Spleen (tissue), 11 donors: Measurements from ENCODE around the gene RFX4. TPM values are rescaled to one million over a fixed set of nuclear protein-coding genes. Genes with fewer than 3 reads are reported as not detected.

ENCODE experiments used
- DNase-seq: peaks from one replicate; pipeline ENCODE4 v3.0.0-alpha.2; 2020
- H3K27ac ChIP-seq, 8 donors: fragments of 200-600 bp; sonication (generic) in 7 of 8; 1 replicate in 4 of 8; 2 replicates in 4 of 8; pipeline versions ENCODE4 v1.5.0 to v1.8.0; 2016 to 2021; ENCODE audit warnings: inconsistent platforms in 4 of 8, mild to moderate bottlenecking in 4 of 8, moderate library complexity in 1 of 8
- H3K27me3 ChIP-seq, 7 donors: fragments of 200-600 bp; sonication (generic) in 6 of 7; replicated peaks in 1 of 7; 1 replicate in 4 of 7; 2 replicates in 3 of 7; pipeline versions ENCODE4 v1.5.0 to v1.8.0; 2016 to 2021; ENCODE audit warnings: inconsistent platforms in 3 of 7, mild to moderate bottlenecking in 1 of 7
- H3K36me3 ChIP-seq, 6 donors: fragments of 200-600 bp; sonication (generic) in 5 of 6; 1 replicate in 4 of 6; 2 replicates in 2 of 6; pipeline versions ENCODE4 v1.5.0 to v1.8.0; 2016 to 2021; ENCODE audit warnings: inconsistent platforms in 2 of 6
- H3K4me1 ChIP-seq, 6 donors: fragments of 200-600 bp; sonication (generic) in 5 of 6; 1 replicate in 3 of 6; 2 replicates in 3 of 6; pipeline versions ENCODE4 v1.5.0 to v1.8.0; 2016 to 2021; ENCODE audit warnings: inconsistent platforms in 3 of 6
- H3K4me3 ChIP-seq, 8 donors: fragments of 200-600 bp; sonication (generic) in 7 of 8; 1 replicate in 4 of 8; 2 replicates in 4 of 8; pipeline versions ENCODE4 v1.5.0 to v1.8.0; 2016 to 2021; ENCODE audit warnings: inconsistent platforms in 4 of 8, mild to moderate bottlenecking in 4 of 8, moderate library complexity in 2 of 8
- H3K9me3 ChIP-seq, 8 donors: fragments of 200-600 bp; sonication (generic) in 7 of 8; 1 replicate in 4 of 8; 2 replicates in 4 of 8; pipeline versions ENCODE4 v1.5.0 to v1.8.0; 2016 to 2021; ENCODE audit warnings: inconsistent platforms in 4 of 8
- POLR2A ChIP-seq, 3 donors: fragments of 450-650 bp; IDR thresholded peaks; one replicate each; pipeline ENCODE4 v1.5.1; 2017; ENCODE audit warnings: antibody characterized with exemption in 3 of 3, mild to moderate bottlenecking in 1 of 3
- POLR2AphosphoS5 ChIP-seq, 3 donors: sonication (generic); formaldehyde crosslinking; IDR thresholded peaks; one replicate each; pipeline ENCODE4 v1.5.1; 2017; ENCODE audit warnings: antibody characterized with exemption in 3 of 3
- WGBS, 5 donors: extraction: QIAGEN DNeasy Blood & Tissue Kit in 3 of 5; methylation state at CpG; one replicate each; pipeline versions ENCODE4 v1.1.5 to v1.1.7; 2013 to 2018; 5-methylcytosine and 5-hydroxymethylcytosine counted together
- intact Hi-C: fragments of 100-400 bp; cut with DNase I; formaldehyde crosslinking; loops from one replicate; pipeline ENCODE4 v1.15.0; 2023; ENCODE audit warnings: low total_unique reads
- polyA plus RNA-seq, 3 donors: library from polyadenylated mRNA; stranded (reverse); fragments of 200-250 nt; gene quantifications; one replicate each; pipeline ENCODE4 v1.2.1, GENCODE V29; 2013
- total RNA-seq, 7 donors: library from RNA; depleted of rRNA in 3 of 7; stranded (reverse); fragments of >200 nt in 3 of 7; fragmentation: NEBNext Ultra II Directional in 4 of 7; extraction: Animal tissue kit (Norgen Biotek cat#: 25700) in 4 of 7; gene quantifications; one replicate each; pipeline versions ENCODE4 v1.1.0 to v1.2.1, GENCODE V29; 2016 to 2021
- TF ChIP-seq, protein P1 (sequence below), 11 experiments: fragments of 200-600 bp in 7 of 11; fragments of 450-650 bp in 4 of 11; sonication (generic) in 4 of 11; IDR thresholded peaks in 8 of 11; conservative IDR thresholded peaks in 3 of 11; 1 replicate in 7 of 11; 2 replicates in 4 of 11; pipeline versions ENCODE4 v1.4.0 to v1.8.0; 2016 to 2021; ENCODE audit warnings: antibody characterized with exemption in 11 of 11, inconsistent platforms in 4 of 11, mild to moderate bottlenecking in 1 of 11
- donor health status: healthy with polysubstance abuse.
- donor health status: DM: no; HTN: no; CAD: no; lungs with moderate emphysema.
- donor health status: DM: no; HTN: no; CAD: no.
- donor health status: Bipolar disorder and iron deficiency.
- donor health status: healthy.
- donor health status: DM: no; HTN: no; CAD: no.
- donor health status: DM: yes; HTN: yes; CAD: no.

Gene RFX4
- total and polyA plus RNA-seq, 10 donors = not detected

DNA sequence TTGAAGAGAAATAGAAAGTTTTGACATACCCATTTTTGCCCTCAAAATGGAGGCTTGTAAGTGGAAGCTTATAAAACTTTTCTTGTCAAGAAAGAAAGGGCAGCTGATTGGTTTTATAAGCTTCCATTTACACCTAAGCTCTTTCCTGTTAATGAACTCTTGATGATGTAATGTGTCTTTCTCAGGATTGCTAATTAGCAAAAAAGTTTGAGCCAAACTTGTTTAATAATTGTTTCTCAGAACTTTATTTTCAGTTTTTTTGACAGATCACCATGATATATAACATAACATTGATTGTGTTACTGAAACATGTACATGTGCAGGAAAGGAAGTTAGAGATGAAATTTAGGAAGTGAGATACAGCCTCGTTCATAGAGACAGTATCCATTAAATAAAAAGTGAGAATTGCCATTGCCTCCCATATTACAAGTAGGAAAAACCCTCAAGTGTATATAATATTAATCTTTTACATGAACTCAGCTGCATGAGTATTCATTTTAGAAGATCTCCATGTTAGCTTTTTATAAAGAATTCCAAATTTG lies 218.4 kb downstream of the RFX4 start:
- TF ChIP-seq POLR2A (IDR thresholded peaks at IDR 0.05) (no peak), POLR2AphosphoS5 (IDR thresholded peaks at IDR 0.05) (no peak)
- TF ChIP-seq, protein P1, sequence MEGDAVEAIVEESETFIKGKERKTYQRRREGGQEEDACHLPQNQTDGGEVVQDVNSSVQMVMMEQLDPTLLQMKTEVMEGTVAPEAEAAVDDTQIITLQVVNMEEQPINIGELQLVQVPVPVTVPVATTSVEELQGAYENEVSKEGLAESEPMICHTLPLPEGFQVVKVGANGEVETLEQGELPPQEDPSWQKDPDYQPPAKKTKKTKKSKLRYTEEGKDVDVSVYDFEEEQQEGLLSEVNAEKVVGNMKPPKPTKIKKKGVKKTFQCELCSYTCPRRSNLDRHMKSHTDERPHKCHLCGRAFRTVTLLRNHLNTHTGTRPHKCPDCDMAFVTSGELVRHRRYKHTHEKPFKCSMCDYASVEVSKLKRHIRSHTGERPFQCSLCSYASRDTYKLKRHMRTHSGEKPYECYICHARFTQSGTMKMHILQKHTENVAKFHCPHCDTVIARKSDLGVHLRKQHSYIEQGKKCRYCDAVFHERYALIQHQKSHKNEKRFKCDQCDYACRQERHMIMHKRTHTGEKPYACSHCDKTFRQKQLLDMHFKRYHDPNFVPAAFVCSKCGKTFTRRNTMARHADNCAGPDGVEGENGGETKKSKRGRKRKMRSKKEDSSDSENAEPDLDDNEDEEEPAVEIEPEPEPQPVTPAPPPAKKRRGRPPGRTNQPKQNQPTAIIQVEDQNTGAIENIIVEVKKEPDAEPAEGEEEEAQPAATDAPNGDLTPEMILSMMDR (IDR thresholded peaks at IDR 0.05 in 8 of 11, conservative IDR thresholded peaks at IDR 0.05 in 3 of 11) = no peak
- H3K27me3 ChIP-seq = no peaks in the 10 kb centered on the region
- H3K27ac ChIP-seq = no peak overlapping the region
- H3K9me3 ChIP-seq = no peaks in the 10 kb centered on the region
- WGBS, 5 donors = 10 to 22% (median 15%) methylated on average over 1 of the region's 1 CpG
- peaks cover 0 to 23% (median under 1%) of the 10 kb centered on the region in 6 donors for H3K36me3 ChIP-seq
- no peak for DNase-seq
- peaks cover 0 to 8% (median 0%) of the 10 kb centered on the region in 6 donors for H3K4me1 ChIP-seq
- H3K4me3 ChIP-seq = no peak overlapping the region
- intact Hi-C loops = no loop called here

DNA sequence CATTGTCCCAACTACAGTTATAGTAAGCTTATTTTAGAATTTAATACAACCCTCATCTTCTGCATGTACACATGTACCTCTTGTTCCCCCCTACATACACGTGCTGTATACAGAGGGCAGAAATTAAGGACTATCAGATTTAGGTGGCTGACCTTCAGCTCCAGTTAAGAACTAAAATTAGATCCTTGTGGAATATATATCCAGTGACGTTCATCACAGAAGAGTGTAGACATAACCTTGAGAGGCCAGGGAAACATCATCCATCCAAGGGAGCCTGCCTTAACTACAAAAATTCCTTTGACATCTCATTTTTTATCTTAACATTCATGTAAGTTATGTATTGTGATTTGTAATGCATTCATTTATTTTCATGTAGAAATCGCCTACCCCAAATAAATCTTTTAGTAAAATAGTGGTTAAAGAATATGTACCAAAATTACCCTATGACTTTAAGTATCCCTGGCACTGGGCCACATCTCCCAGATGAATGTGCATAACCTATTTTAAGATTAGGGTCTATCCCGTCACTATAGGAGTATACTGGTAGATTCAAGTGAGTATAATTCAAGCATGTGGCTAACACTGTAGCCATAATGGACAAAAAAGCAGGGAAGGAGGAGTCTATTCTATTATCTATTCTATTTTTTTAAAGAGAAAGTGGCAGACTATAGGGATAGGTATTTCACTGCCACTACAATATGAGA lies 219.2 kb downstream of the RFX4 start:
- no peak overlapping the region for H3K27ac ChIP-seq
- no peak overlapping the region for H3K4me3 ChIP-seq
- H3K4me1 ChIP-seq = peaks cover 0 to 8% (median 0%) of the 10 kb centered on the region in 6 donors
- H3K36me3 ChIP-seq = peaks cover 0 to 30% (median 3%) of the 10 kb centered on the region in 6 donors
- no peaks in the 10 kb centered on the region for H3K27me3 ChIP-seq
- WGBS, 5 donors = 79 to 87% (median 84%) methylated on average over 4 of the region's 4 CpGs
- H3K9me3 ChIP-seq = no peaks in the 10 kb centered on the region
- DNase-seq = no peak
- no peak for TF ChIP-seq POLR2AphosphoS5 (IDR thresholded peaks at IDR 0.05)
- TF ChIP-seq POLR2A (IDR thresholded peaks at IDR 0.05) = no peak
- TF ChIP-seq, protein P1 (IDR thresholded peaks at IDR 0.05 in 8 of 11, conservative IDR thresholded peaks at IDR 0.05 in 3 of 11) = no peak
- intact Hi-C loops = no loop called here

DNA sequence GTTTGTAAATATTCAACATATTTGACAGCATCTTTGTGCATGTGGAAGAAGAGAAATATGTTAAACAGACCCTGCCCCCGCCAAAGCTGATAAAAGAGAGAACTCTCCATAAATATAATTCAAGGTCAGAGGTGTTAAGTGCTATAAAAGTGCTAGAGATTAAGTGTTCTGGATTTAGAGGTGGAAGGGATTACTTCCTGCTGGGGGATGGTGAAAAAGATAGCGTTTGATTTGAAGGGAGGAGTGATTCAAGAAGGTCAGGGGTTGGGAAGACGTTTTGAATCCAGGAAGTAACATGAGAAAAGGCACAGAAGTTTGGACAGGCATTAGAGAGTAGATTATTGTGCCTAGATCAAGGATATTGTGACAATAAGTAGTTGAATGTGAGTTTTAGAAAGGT lies 221.9 kb downstream of the RFX4 start:
- intact Hi-C loops = no loop called here
- Histone ChIP-seq H3K27ac (no peak overlapping the region), H3K4me3 (no peak overlapping the region), H3K9me3 (no peaks in the 10 kb centered on the region), H3K36me3 (peaks cover 0 to 30% (median 3%) of the 10 kb centered on the region in 6 donors), H3K27me3 (no peaks in the 10 kb centered on the region), H3K4me1 (peaks cover 0 to 8% (median 0%) of the 10 kb centered on the region in 6 donors)
- TF ChIP-seq, protein P1 (IDR thresholded peaks at IDR 0.05 in 8 of 11, conservative IDR thresholded peaks at IDR 0.05 in 3 of 11) = no peak
- TF ChIP-seq POLR2AphosphoS5 (IDR thresholded peaks at IDR 0.05) (no peak), POLR2A (IDR thresholded peaks at IDR 0.05) (no peak)
- 55 to 70% (median 68%) methylated on average over 3 of the region's 3 CpGs for WGBS, 5 donors
- no peak for DNase-seq

Other genes with a start within 250 kb of the RFX4 start
- 1 to 10 TPM; 5.2 to 10.0 (median 7.1) TPM for gene POLR3B, start 225.3 kb upstream of the RFX4 start, total RNA-seq
- 1 to 10 TPM; 1.9 to 2.3 (median 2.0) TPM for gene POLR3B, start 225.3 kb upstream of the RFX4 start, polyA plus RNA-seq
- gene RIC8B, start 191.7 kb downstream of the RFX4 start, total RNA-seq = 10 to 100 TPM in 6 of 7 donors, 1 to 10 TPM in 1; 7.9 to 21.3 (median 17.9) TPM
- 1 to 10 TPM; 1.9 to 3.9 (median 2.4) TPM for gene RIC8B, start 191.7 kb downstream of the RFX4 start, polyA plus RNA-seq